Liver (tissue), 9 donors: Measurements from ENCODE around the gene GNG2. TPM values are rescaled to one million over a fixed set of nuclear protein-coding genes. Genes with fewer than 3 reads are reported as not detected.
A peak's percentile ranks its signal among the peaks of the same experiment; 100 is the strongest.

Source experiments
- DNase-seq: peaks from one replicate; pipeline ENCODE4 v3.0.0-alpha.2; 2017; ENCODE audit warnings: low spot score
- H3K27ac ChIP-seq, 2 donors: one replicate each; pipeline ENCODE4 v1.7.0; 2013; ENCODE audit warnings: inconsistent platforms in 2 of 2, low read length in 2 of 2, control low read depth in 1 of 2, low read depth in 1 of 2, mild to moderate bottlenecking in 1 of 2
- H3K27me3 ChIP-seq, 4 donors: one replicate each; pipeline versions ENCODE4 v1.6.1 to v1.7.0; 2013; ENCODE audit warnings: low read length in 3 of 4, inconsistent platforms in 1 of 4, mild to moderate bottlenecking in 1 of 4, moderate library complexity in 1 of 4; ENCODE audit not compliant: control insufficient read depth in 4 of 4, insufficient read depth in 4 of 4
- H3K36me3 ChIP-seq, 4 donors: one replicate each; pipeline versions ENCODE4 v1.6.1 to v1.7.0; 2013; ENCODE audit warnings: low read length in 3 of 4, mild to moderate bottlenecking in 3 of 4, low read depth in 1 of 4, moderate library complexity in 1 of 4; ENCODE audit not compliant: control insufficient read depth in 4 of 4, insufficient read depth in 3 of 4
- H3K4me1 ChIP-seq, 4 donors: one replicate each; pipeline versions ENCODE4 v1.6.1 to v1.7.0; 2013; ENCODE audit warnings: low read length in 3 of 4, mild to moderate bottlenecking in 3 of 4, moderate library complexity in 1 of 4; ENCODE audit not compliant: control insufficient read depth in 4 of 4, insufficient read depth in 4 of 4
- H3K4me3 ChIP-seq, 3 donors: one replicate each; pipeline versions ENCODE4 v1.6.1 to v1.7.0; 2013; ENCODE audit warnings: low read length in 3 of 3, control low read depth in 1 of 3, low read depth in 1 of 3, mild to moderate bottlenecking in 1 of 3
- H3K9ac ChIP-seq, 2 donors: one replicate each; pipeline ENCODE4 v1.7.0; 2013; ENCODE audit warnings: low read length in 2 of 2, mild to moderate bottlenecking in 2 of 2, moderate library complexity in 2 of 2, control low read depth in 1 of 2, low read depth in 1 of 2
- H3K9me3 ChIP-seq, 4 donors: one replicate each; pipeline versions ENCODE4 v1.6.1 to v1.7.0; 2013; ENCODE audit warnings: low read length in 3 of 4; ENCODE audit not compliant: control insufficient read depth in 4 of 4
- EGR1 ChIP-seq, 2 donors: IDR thresholded peaks; 2 replicates each; pipeline ENCODE4 v1.6.1; 2016 to 2018; ENCODE audit warnings: antibody characterized with exemption in 2 of 2, low read depth in 2 of 2
- FOXA1 ChIP-seq: IDR thresholded peaks from 2 replicates; pipeline ENCODE4 v1.6.1; 2016; ENCODE audit warnings: antibody characterized with exemption
- GABPA ChIP-seq, 2 donors: IDR thresholded peaks in 1 of 2; conservative IDR thresholded peaks in 1 of 2; 2 replicates each; pipeline ENCODE4 v1.6.1; 2016; ENCODE audit warnings: antibody characterized with exemption in 2 of 2, mild to moderate bottlenecking in 1 of 2, moderate library complexity in 1 of 2
- HNF4A ChIP-seq, 2 donors: conservative IDR thresholded peaks; 2 replicates each; pipeline ENCODE4 v1.6.1; 2016; ENCODE audit warnings: antibody characterized with exemption in 2 of 2, mild to moderate bottlenecking in 2 of 2
- HNF4G ChIP-seq: IDR thresholded peaks from 2 replicates; pipeline ENCODE4 v1.6.1; 2016; ENCODE audit warnings: antibody characterized with exemption
- JUND ChIP-seq, 2 donors: IDR thresholded peaks; 2 replicates each; pipeline ENCODE4 v1.6.1; 2016; ENCODE audit warnings: antibody characterized with exemption in 2 of 2
- MAX ChIP-seq: IDR thresholded peaks from 2 replicates; pipeline ENCODE4 v1.6.1; 2016; ENCODE audit warnings: antibody characterized with exemption
- RAD21 ChIP-seq, 2 donors: IDR thresholded peaks; 2 replicates each; pipeline ENCODE4 v1.6.1; 2016; ENCODE audit warnings: antibody characterized with exemption in 2 of 2, mild to moderate bottlenecking in 2 of 2
- RXRA ChIP-seq, 2 donors: IDR thresholded peaks; 2 replicates each; pipeline ENCODE4 v1.6.1; 2017 to 2018; ENCODE audit warnings: antibody characterized with exemption in 2 of 2, mild to moderate bottlenecking in 1 of 2
- TAF1 ChIP-seq: conservative IDR thresholded peaks from 2 replicates; pipeline ENCODE4 v1.6.1; 2016; ENCODE audit warnings: antibody characterized with exemption, mild to moderate bottlenecking
- YY1 ChIP-seq: IDR thresholded peaks from 2 replicates; pipeline ENCODE4 v1.6.1; 2016; ENCODE audit warnings: antibody characterized with exemption, mild to moderate bottlenecking
- WGBS: extraction: QIAGEN DNeasy Blood & Tissue Kit; methylation state at CpG from one replicate; pipeline ENCODE4 v1.1.7; 2013; 5-methylcytosine and 5-hydroxymethylcytosine counted together
- polyA plus RNA-seq, 2 donors: library from polyadenylated mRNA; stranded (reverse) in 1 of 2; unstranded in 1 of 2; fragments of 200-250 nt in 1 of 2; fragments of >200 nt in 1 of 2; fragmentation: Nextera tagmentation in 1 of 2; extraction: Ambion mirVana in 1 of 2; gene quantifications; one replicate each; pipeline versions ENCODE4 v1.2.1 to v1.2.3, GENCODE V29; 2013 to 2015
- total RNA-seq, 2 donors: library from RNA; depleted of rRNA; stranded (reverse); fragments of >200 nt; gene quantifications; one replicate each; pipeline ENCODE4 v1.2.3, GENCODE V29; 2014
- TF ChIP-seq, protein P1 (sequence below): fragments of 150-350 bp; IDR thresholded peaks from 2 replicates; pipeline ENCODE4 v1.5.1; 2017; ENCODE audit warnings: improper control_type of control experiment, low read depth, low read length; ENCODE audit not compliant: missing input control
- TF ChIP-seq, protein P2 (sequence below): IDR thresholded peaks from 2 replicates; pipeline ENCODE4 v1.6.1; 2016; ENCODE audit warnings: antibody characterized with exemption
- TF ChIP-seq, protein P3 (sequence below): IDR thresholded peaks from 2 replicates; pipeline ENCODE4 v1.6.1; 2016; ENCODE audit warnings: antibody characterized with exemption
- donor health status: healthy.
- donor health status: healthy.
- donor health status: healthy.
- donor health status: healthy.
- donor health status: healthy.

GNG2 gene
- total and polyA plus RNA-seq, 4 donors: 3.5 to 11.2 (median 4.4) TPM

DNA sequence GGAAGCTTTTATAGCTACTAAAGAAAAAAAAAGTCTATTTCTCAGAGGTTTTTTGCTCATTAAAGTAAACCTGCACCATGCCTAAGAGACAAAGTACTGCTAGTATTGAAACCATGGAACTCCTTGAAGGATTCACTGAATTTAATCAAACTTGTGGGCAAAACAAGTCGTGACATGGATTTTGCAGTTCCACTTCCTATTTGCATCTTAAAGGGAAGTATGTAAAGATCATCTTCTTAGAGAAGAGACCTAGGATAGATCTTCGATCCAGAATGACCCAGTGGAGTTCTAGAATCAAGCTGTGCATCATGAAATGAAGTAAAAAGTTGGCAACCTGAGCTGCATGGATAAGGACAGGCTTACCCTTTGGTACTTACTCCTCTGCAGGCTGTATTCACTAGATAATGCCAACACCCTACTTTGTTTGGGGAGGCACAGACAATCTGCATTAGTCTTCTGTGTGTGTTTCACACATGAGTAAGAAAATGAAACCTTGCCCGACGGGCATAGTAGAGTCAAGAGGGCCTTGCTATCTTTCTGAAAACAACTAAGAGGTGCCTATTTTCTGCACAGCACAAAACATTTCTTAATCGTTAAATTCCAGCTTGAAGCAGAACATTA, 1.9 kb downstream of the GNG2 start:
- no peaks in the 10 kb centered on the region for H3K9me3 ChIP-seq
- H3K27ac ChIP-seq: no peak overlapping the region
- H3K4me3 ChIP-seq: no peak overlapping the region
- WGBS: 66% methylated on average over 5 of the region's 5 CpGs
- TF ChIP-seq YY1: no peak
- TF ChIP-seq MAX: no peak
- TF ChIP-seq EGR1 (IDR thresholded peaks at IDR 0.05; ENCODE audit: low read depth in 2 of 2): no peak
- TF ChIP-seq HNF4G: no peak
- TF ChIP-seq TAF1: no peak
- TF ChIP-seq HNF4A (conservative IDR thresholded peaks at IDR 0.05): no peak
- TF ChIP-seq, protein P1, sequence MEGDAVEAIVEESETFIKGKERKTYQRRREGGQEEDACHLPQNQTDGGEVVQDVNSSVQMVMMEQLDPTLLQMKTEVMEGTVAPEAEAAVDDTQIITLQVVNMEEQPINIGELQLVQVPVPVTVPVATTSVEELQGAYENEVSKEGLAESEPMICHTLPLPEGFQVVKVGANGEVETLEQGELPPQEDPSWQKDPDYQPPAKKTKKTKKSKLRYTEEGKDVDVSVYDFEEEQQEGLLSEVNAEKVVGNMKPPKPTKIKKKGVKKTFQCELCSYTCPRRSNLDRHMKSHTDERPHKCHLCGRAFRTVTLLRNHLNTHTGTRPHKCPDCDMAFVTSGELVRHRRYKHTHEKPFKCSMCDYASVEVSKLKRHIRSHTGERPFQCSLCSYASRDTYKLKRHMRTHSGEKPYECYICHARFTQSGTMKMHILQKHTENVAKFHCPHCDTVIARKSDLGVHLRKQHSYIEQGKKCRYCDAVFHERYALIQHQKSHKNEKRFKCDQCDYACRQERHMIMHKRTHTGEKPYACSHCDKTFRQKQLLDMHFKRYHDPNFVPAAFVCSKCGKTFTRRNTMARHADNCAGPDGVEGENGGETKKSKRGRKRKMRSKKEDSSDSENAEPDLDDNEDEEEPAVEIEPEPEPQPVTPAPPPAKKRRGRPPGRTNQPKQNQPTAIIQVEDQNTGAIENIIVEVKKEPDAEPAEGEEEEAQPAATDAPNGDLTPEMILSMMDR: no peak
- TF ChIP-seq, protein P2, sequence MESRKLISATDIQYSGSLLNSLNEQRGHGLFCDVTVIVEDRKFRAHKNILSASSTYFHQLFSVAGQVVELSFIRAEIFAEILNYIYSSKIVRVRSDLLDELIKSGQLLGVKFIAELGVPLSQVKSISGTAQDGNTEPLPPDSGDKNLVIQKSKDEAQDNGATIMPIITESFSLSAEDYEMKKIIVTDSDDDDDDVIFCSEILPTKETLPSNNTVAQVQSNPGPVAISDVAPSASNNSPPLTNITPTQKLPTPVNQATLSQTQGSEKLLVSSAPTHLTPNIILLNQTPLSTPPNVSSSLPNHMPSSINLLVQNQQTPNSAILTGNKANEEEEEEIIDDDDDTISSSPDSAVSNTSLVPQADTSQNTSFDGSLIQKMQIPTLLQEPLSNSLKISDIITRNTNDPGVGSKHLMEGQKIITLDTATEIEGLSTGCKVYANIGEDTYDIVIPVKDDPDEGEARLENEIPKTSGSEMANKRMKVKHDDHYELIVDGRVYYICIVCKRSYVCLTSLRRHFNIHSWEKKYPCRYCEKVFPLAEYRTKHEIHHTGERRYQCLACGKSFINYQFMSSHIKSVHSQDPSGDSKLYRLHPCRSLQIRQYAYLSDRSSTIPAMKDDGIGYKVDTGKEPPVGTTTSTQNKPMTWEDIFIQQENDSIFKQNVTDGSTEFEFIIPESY: no peak
- TF ChIP-seq RXRA (IDR thresholded peaks at IDR 0.05): no peak
- TF ChIP-seq RAD21 (IDR thresholded peaks at IDR 0.05): no peak
- TF ChIP-seq GABPA (IDR thresholded peaks at IDR 0.05 in 1 of 2, conservative IDR thresholded peaks at IDR 0.05 in 1 of 2): no peak
- TF ChIP-seq, protein P3, sequence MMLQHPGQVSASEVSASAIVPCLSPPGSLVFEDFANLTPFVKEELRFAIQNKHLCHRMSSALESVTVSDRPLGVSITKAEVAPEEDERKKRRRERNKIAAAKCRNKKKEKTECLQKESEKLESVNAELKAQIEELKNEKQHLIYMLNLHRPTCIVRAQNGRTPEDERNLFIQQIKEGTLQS: no peak
- H3K36me3 ChIP-seq: no peaks in the 10 kb centered on the region
- no peaks in the 10 kb centered on the region for H3K27me3 ChIP-seq
- DNase-seq: no peak
- H3K9ac ChIP-seq: peak overlapping the region in 1 of 2 donors; percentile 53
- peaks cover 0 to 3% (median 2%) of the 10 kb centered on the region in 4 donors for H3K4me1 ChIP-seq

GRCh38 chr14:51862860-51863259, 2.4 kb downstream of the GNG2 start:
- WGBS: 64% methylated on average over 1 of the region's 1 CpG
- TF ChIP-seq, protein P2: no peak
- TF ChIP-seq RAD21 (IDR thresholded peaks at IDR 0.05) (no peak), GABPA (IDR thresholded peaks at IDR 0.05 in 1 of 2, conservative IDR thresholded peaks at IDR 0.05 in 1 of 2) (no peak), YY1 (no peak), JUND (IDR thresholded peaks at IDR 0.05) (no peak), EGR1 (IDR thresholded peaks at IDR 0.05; ENCODE audit: low read depth in 2 of 2) (no peak), FOXA1 (no peak)
- DNase-seq: no peak
- Histone ChIP-seq H3K4me3 (no peak overlapping the region), H3K9me3 (no peaks in the 10 kb centered on the region), H3K4me1 (peaks cover 0 to 3% (median 2%) of the 10 kb centered on the region in 4 donors), H3K27me3 (no peaks in the 10 kb centered on the region), H3K36me3 (no peaks in the 10 kb centered on the region), H3K9ac (peak overlapping the region in 1 of 2 donors; percentile 53), H3K27ac (no peak overlapping the region)
